Measurements from ENCODE around the gene TP53AIP1. TPM values are rescaled to one million over a fixed set of nuclear protein-coding genes. Genes with fewer than 3 reads are reported as not detected.

TP53AIP1 gene
- total and polyA plus RNA-seq, 9 of the 15 experiments (the other 6 are each of a cell fraction or from before 2014, with no cell fraction given): not detected

DNA sequence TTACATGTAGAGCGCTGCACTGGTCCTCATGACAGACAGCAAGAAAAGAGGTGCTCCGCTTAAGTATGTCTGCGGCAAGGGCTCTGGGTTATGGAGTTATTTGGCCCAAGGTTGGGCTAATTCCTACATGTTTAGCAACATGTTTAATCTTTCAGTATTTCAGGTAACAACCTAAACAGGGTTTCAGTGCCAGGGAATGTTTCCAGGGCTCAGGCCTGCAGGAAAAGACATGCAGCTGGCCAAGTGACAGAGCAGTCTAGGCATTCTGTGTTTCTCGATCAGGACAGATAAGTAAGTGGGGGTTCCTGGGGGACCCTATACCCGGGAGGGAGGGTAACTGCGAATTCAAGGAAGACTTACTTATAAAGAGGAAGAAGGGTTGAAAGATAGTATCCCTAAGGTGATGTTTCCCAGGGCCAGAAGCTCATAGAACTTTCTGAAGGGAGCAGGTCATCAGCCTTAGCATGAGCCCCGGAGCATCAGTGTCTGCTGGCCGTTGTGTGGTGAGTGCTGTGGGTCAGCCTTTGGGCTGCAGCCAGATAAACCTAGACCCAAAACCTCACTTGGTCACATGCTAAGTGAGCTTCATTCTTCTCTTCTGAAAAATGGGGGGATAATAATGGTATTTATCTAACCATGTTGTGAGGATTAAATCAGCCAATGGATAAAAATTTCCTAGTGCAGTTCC, 33.1 kb downstream of the TP53AIP1 start:
- no peak for ATAC-seq

More for the DNA sequence above, 33.1 kb downstream of the TP53AIP1 start:
- DNase-seq (ENCODE audit: extremely low read depth in 1 of 4, low spot score in 3 of 4) (no peak), FAIRE-seq (no peak)
- 0 out of 5 replicates have a peak, but pooled peaks cover 0 to 4% of the 10 kb centered on the region in 2 experiments for H3K4me1 ChIP-seq (replicated peaks in 1 of 2; ENCODE audit: control insufficient read depth in 2 of 2, insufficient read depth in 2 of 2, low read length in 2 of 2)
- no peaks in the 10 kb centered on the region for H3K9me1 ChIP-seq (ENCODE audit: control insufficient read depth, insufficient read depth, low read length)
- H2AFZ ChIP-seq (ENCODE audit: low read depth, low read length): no peak overlapping the region
- in situ Hi-C loops (cut with MboI): no loop called here
- H3K9ac ChIP-seq (ENCODE audit: insufficient read depth in 1 of 2, low read depth in 2 of 2, low read length in 2 of 2): no peak overlapping the region
- ChIA-PET CTCF (ENCODE audit: low intra/inter-chr PET ratio) (no interaction called here), POLR2A (no interaction called here)
- H3K4me3 ChIP-seq: no peak overlapping the region
- no peak overlapping the region for H3K4me2 ChIP-seq (ENCODE audit: insufficient read depth, low read length)
- peaks cover 0 to 12% of the 10 kb centered on the region in 2 experiments; a peak in 3 of 5 replicates for H3K27me3 ChIP-seq (ENCODE audit: control insufficient read depth in 2 of 2, insufficient read depth in 2 of 2, low read length in 2 of 2)
- WGBS (ENCODE audit: insufficient coverage, low coverage, missing lambda C conversion rate): 2% methylated on average over 8 of the region's 8 CpGs
- H3K27ac ChIP-seq (ENCODE audit: extremely low read depth, low read depth, low read length): no peak overlapping the region
- no peaks in the 10 kb centered on the region for H3K79me2 ChIP-seq (ENCODE audit: control insufficient read depth, insufficient read depth, low read length)
- no TSS peak for BruUV-seq (replicated peaks)
- H4K20me1 ChIP-seq (replicated peaks; ENCODE audit: control insufficient read depth, insufficient read depth, low read length): no peaks in the 10 kb centered on the region; the same call in 1 of the 2 replicates
- intact Hi-C loops (cut with micrococcal nuclease): no loop called here
- TF ChIP-seq, protein P1, sequence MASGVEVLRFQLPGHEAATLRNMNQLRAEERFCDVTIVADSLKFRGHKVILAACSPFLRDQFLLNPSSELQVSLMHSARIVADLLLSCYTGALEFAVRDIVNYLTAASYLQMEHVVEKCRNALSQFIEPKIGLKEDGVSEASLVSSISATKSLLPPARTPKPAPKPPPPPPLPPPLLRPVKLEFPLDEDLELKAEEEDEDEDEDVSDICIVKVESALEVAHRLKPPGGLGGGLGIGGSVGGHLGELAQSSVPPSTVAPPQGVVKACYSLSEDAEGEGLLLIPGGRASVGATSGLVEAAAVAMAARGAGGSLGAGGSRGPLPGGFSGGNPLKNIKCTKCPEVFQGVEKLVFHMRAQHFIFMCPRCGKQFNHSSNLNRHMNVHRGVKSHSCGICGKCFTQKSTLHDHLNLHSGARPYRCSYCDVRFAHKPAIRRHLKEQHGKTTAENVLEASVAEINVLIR (CRISPR knock-in tag; IDR thresholded peaks at IDR 0.05): no peak
- TF ChIP-seq GABPB2 (CRISPR knock-in tag; conservative IDR thresholded peaks at IDR 0.05) (no peak), CSDE1 (IDR thresholded peaks at IDR 0.05) (no peak), SPI1 (IDR thresholded peaks at IDR 0.05; ENCODE audit: borderline replicate concordance, low read depth, low read length) (no peak), BDP1 (IDR thresholded peaks at IDR 0.05; ENCODE audit: insufficient read depth, insufficient read length) (no peak), MCM5 (IDR thresholded peaks at IDR 0.05; ENCODE audit: low read depth) (no peak)
- TF ChIP-seq, protein P2, sequence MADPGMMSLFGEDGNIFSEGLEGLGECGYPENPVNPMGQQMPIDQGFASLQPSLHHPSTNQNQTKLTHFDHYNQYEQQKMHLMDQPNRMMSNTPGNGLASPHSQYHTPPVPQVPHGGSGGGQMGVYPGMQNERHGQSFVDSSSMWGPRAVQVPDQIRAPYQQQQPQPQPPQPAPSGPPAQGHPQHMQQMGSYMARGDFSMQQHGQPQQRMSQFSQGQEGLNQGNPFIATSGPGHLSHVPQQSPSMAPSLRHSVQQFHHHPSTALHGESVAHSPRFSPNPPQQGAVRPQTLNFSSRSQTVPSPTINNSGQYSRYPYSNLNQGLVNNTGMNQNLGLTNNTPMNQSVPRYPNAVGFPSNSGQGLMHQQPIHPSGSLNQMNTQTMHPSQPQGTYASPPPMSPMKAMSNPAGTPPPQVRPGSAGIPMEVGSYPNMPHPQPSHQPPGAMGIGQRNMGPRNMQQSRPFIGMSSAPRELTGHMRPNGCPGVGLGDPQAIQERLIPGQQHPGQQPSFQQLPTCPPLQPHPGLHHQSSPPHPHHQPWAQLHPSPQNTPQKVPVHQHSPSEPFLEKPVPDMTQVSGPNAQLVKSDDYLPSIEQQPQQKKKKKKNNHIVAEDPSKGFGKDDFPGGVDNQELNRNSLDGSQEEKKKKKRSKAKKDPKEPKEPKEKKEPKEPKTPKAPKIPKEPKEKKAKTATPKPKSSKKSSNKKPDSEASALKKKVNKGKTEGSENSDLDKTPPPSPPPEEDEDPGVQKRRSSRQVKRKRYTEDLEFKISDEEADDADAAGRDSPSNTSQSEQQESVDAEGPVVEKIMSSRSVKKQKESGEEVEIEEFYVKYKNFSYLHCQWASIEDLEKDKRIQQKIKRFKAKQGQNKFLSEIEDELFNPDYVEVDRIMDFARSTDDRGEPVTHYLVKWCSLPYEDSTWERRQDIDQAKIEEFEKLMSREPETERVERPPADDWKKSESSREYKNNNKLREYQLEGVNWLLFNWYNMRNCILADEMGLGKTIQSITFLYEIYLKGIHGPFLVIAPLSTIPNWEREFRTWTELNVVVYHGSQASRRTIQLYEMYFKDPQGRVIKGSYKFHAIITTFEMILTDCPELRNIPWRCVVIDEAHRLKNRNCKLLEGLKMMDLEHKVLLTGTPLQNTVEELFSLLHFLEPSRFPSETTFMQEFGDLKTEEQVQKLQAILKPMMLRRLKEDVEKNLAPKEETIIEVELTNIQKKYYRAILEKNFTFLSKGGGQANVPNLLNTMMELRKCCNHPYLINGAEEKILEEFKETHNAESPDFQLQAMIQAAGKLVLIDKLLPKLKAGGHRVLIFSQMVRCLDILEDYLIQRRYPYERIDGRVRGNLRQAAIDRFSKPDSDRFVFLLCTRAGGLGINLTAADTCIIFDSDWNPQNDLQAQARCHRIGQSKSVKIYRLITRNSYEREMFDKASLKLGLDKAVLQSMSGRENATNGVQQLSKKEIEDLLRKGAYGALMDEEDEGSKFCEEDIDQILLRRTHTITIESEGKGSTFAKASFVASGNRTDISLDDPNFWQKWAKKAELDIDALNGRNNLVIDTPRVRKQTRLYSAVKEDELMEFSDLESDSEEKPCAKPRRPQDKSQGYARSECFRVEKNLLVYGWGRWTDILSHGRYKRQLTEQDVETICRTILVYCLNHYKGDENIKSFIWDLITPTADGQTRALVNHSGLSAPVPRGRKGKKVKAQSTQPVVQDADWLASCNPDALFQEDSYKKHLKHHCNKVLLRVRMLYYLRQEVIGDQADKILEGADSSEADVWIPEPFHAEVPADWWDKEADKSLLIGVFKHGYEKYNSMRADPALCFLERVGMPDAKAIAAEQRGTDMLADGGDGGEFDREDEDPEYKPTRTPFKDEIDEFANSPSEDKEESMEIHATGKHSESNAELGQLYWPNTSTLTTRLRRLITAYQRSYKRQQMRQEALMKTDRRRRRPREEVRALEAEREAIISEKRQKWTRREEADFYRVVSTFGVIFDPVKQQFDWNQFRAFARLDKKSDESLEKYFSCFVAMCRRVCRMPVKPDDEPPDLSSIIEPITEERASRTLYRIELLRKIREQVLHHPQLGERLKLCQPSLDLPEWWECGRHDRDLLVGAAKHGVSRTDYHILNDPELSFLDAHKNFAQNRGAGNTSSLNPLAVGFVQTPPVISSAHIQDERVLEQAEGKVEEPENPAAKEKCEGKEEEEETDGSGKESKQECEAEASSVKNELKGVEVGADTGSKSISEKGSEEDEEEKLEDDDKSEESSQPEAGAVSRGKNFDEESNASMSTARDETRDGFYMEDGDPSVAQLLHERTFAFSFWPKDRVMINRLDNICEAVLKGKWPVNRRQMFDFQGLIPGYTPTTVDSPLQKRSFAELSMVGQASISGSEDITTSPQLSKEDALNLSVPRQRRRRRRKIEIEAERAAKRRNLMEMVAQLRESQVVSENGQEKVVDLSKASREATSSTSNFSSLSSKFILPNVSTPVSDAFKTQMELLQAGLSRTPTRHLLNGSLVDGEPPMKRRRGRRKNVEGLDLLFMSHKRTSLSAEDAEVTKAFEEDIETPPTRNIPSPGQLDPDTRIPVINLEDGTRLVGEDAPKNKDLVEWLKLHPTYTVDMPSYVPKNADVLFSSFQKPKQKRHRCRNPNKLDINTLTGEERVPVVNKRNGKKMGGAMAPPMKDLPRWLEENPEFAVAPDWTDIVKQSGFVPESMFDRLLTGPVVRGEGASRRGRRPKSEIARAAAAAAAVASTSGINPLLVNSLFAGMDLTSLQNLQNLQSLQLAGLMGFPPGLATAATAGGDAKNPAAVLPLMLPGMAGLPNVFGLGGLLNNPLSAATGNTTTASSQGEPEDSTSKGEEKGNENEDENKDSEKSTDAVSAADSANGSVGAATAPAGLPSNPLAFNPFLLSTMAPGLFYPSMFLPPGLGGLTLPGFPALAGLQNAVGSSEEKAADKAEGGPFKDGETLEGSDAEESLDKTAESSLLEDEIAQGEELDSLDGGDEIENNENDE (IDR thresholded peaks at IDR 0.05; ENCODE audit: low read depth, low read length): no peak
- TF ChIP-seq, protein P3, sequence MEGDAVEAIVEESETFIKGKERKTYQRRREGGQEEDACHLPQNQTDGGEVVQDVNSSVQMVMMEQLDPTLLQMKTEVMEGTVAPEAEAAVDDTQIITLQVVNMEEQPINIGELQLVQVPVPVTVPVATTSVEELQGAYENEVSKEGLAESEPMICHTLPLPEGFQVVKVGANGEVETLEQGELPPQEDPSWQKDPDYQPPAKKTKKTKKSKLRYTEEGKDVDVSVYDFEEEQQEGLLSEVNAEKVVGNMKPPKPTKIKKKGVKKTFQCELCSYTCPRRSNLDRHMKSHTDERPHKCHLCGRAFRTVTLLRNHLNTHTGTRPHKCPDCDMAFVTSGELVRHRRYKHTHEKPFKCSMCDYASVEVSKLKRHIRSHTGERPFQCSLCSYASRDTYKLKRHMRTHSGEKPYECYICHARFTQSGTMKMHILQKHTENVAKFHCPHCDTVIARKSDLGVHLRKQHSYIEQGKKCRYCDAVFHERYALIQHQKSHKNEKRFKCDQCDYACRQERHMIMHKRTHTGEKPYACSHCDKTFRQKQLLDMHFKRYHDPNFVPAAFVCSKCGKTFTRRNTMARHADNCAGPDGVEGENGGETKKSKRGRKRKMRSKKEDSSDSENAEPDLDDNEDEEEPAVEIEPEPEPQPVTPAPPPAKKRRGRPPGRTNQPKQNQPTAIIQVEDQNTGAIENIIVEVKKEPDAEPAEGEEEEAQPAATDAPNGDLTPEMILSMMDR (IDR thresholded peaks at IDR 0.05 in 2 of 3, conservative IDR thresholded peaks at IDR 0.05 in 1 of 3; ENCODE audit: insufficient read depth in 2 of 3, low read depth in 1 of 3, low read length in 3 of 3): no peak
- no peaks in the 10 kb centered on the region for H3K36me3 ChIP-seq (ENCODE audit: control insufficient read depth, insufficient read depth, low read length)
- no peaks in the 10 kb centered on the region for H3K9me3 ChIP-seq (replicated peaks; ENCODE audit: control insufficient read depth, insufficient read depth, low read depth, low read length)

Measured in K562 (cell line).